ENCODE data around the gene NANOGP8. TPM values are rescaled to one million over a fixed set of nuclear protein-coding genes. Genes with fewer than 3 reads are reported as not detected.

Gene NANOGP8
- total RNA-seq, 1 experiment from 2014 or later: 88.4 TPM

- H2BK5ac ChIP-seq (ENCODE audit: insufficient read length, low read length): no peak overlapping the region
- no peaks in the 10 kb centered on the region for H4K20me1 ChIP-seq (ENCODE audit: control insufficient read depth, insufficient read depth, insufficient read length)
- no peak overlapping the region for H2BK12ac ChIP-seq (ENCODE audit: insufficient read length, low read depth, low read length)
- no peak overlapping the region for H3K4me2 ChIP-seq (ENCODE audit: insufficient read depth, insufficient read length, low read length)
- no peak overlapping the region for H3K14ac ChIP-seq (ENCODE audit: insufficient read depth, low read length)
- no peak overlapping the region for H2AK5ac ChIP-seq (ENCODE audit: insufficient read length, low read length)
- no peaks in the 10 kb centered on the region for H3K27me3 Mint-ChIP-seq (ENCODE audit: low read depth)
- H3K4me1 Mint-ChIP-seq: 0 out of 4 replicates have a peak, but pooled peaks cover 0 to 2% of the 10 kb centered on the region in 2 experiments
- no peak overlapping the region for H3K9ac ChIP-seq (ENCODE audit: extremely low read depth, insufficient read length, low read length)
- TF ChIP-seq CTCF (conservative IDR thresholded peaks at IDR 0.05): no peak
- H3K56ac ChIP-seq (ENCODE audit: insufficient read length, low read depth, low read length): no peak overlapping the region
- H3K4me1 ChIP-seq (ENCODE audit: insufficient read depth, low read length): no peaks in the 10 kb centered on the region
- H3K27me3 ChIP-seq (ENCODE audit: insufficient read depth, low read length): no peaks in the 10 kb centered on the region
- H4K8ac ChIP-seq (replicated peaks; ENCODE audit: insufficient read length, low read depth, low read length): no peak overlapping the region
- no peaks in the 10 kb centered on the region; a peak in 1 of 7 replicates for H3K36me3 Mint-ChIP-seq (ENCODE audit: insufficient read depth in 1 of 3, low read depth in 3 of 3)
- no peak overlapping the region for H2BK20ac ChIP-seq (ENCODE audit: low read depth, low read length, poor library complexity, severe bottlenecking)
- DNase-seq: no peak
- H3K27ac ChIP-seq (ENCODE audit: insufficient read length, low read depth, low read length): no peak overlapping the region
- no peak overlapping the region for H4K5ac ChIP-seq (ENCODE audit: insufficient read length, low read depth, low read length)
- H3K4me3 Mint-ChIP-seq: no peak overlapping the region
- no peak overlapping the region for H2AFZ ChIP-seq (ENCODE audit: low read length)
- H2BK120ac ChIP-seq (ENCODE audit: low read depth, low read length, poor library complexity, severe bottlenecking): no peak overlapping the region
- H3T11ph ChIP-seq (ENCODE audit: low read length): no peak overlapping the region
- no peak overlapping the region for H3K4ac ChIP-seq (ENCODE audit: low read depth, low read length)
- no peak overlapping the region for H2BK15ac ChIP-seq (ENCODE audit: low read depth, low read length)
- no peaks in the 10 kb centered on the region for H3K9me3 ChIP-seq (ENCODE audit: control insufficient read depth, low read depth, low read length)
- H3K79me2 ChIP-seq (ENCODE audit: insufficient read depth, low read length): no peaks in the 10 kb centered on the region
- H4K91ac ChIP-seq (ENCODE audit: insufficient read length, low read depth, low read length): no peak overlapping the region
- no CpG with 5 or more reads among the region's 1 CpG for WGBS (ENCODE audit: extremely low coverage, insufficient read length, low lambda C conversion rate)
- H3K9me3 Mint-ChIP-seq: no peaks in the 10 kb centered on the region
- no peak overlapping the region for H3K23ac ChIP-seq (ENCODE audit: insufficient read length, low read depth, low read length)
- no peaks in the 10 kb centered on the region for H3K79me1 ChIP-seq (ENCODE audit: insufficient read depth, low read depth, low read length, poor library complexity, severe bottlenecking)
- no peak overlapping the region for H3K27ac Mint-ChIP-seq
- H3K23me2 ChIP-seq (ENCODE audit: insufficient read length, low read depth, low read length, poor library complexity, severe bottlenecking): no peaks in the 10 kb centered on the region
- H3K18ac ChIP-seq (ENCODE audit: insufficient read length, low read depth, low read length): no peak overlapping the region
These were observed 45.1 kb upstream of the NANOGP8 start for GRCh38 chr15:35130245-35130644.
